ENCODE results near the gene C21orf58. TPM values are rescaled to one million over a fixed set of nuclear protein-coding genes. Genes with fewer than 3 reads are reported as not detected.

The C21orf58 gene
- total RNA-seq, 4 donors from 2014 or later: 4.6 to 20.6 (median 11.4) TPM

GRCh38 chr21:46308431-46308830 is 15.2 kb downstream of the C21orf58 start:
- Histone ChIP-seq H3K27ac (no peak overlapping the region), H3K36me3 (no peaks in the 10 kb centered on the region)
- TF ChIP-seq POLR2A (IDR thresholded peaks at IDR 0.05) (no peak), CTCF (IDR thresholded peaks at IDR 0.05) (no peak)

GRCh38 chr21:46307625-46308024 is 16.0 kb downstream of the C21orf58 start:
- TF ChIP-seq POLR2A (IDR thresholded peaks at IDR 0.05): no peak
- no peaks in the 10 kb centered on the region for H3K9me3 ChIP-seq

More at GRCh38 chr21:46308431-46308830, 15.2 kb downstream of the C21orf58 start:
- Histone ChIP-seq H3K4me1 (no peaks in the 10 kb centered on the region), H3K4me3 (no peak overlapping the region), H3K27me3 (no peaks in the 10 kb centered on the region), H3K9me3 (no peaks in the 10 kb centered on the region)
- DNase-seq: no peak

GRCh38 chr21:46304955-46305354 is 18.7 kb downstream of the C21orf58 start:
- Histone ChIP-seq H3K36me3 (no peaks in the 10 kb centered on the region), H3K27me3 (no peaks in the 10 kb centered on the region), H3K27ac (no peak overlapping the region), H3K4me3 (no peak overlapping the region), H3K9me3 (no peaks in the 10 kb centered on the region), H3K4me1 (no peaks in the 10 kb centered on the region)
- TF ChIP-seq CTCF (IDR thresholded peaks at IDR 0.05) (no peak), POLR2A (IDR thresholded peaks at IDR 0.05) (no peak)
- no peak for DNase-seq

More at GRCh38 chr21:46307625-46308024, 16.0 kb downstream of the C21orf58 start:
- no peak for DNase-seq
- H3K4me3 ChIP-seq: no peak overlapping the region
- no peak overlapping the region for H3K27ac ChIP-seq
- H3K4me1 ChIP-seq: no peaks in the 10 kb centered on the region
- no peaks in the 10 kb centered on the region for H3K36me3 ChIP-seq
- no peaks in the 10 kb centered on the region for H3K27me3 ChIP-seq

- no peak for DNase-seq
- H3K27me3 ChIP-seq: no peaks in the 10 kb centered on the region
- no peaks in the 10 kb centered on the region for H3K36me3 ChIP-seq
- no peaks in the 10 kb centered on the region for H3K9me3 ChIP-seq
- H3K4me1 ChIP-seq: no peaks in the 10 kb centered on the region
- no peak overlapping the region for H3K27ac ChIP-seq
- no peak for TF ChIP-seq CTCF (IDR thresholded peaks at IDR 0.05)
- TF ChIP-seq POLR2A (IDR thresholded peaks at IDR 0.05): no peak
- no peak overlapping the region for H3K4me3 ChIP-seq
Measured at GRCh38 chr21:46304437-46304836, 19.2 kb downstream of the C21orf58 start.

- no peak overlapping the region for H3K27ac ChIP-seq
Measured at GRCh38 chr21:46301759-46302158, 21.9 kb downstream of the C21orf58 start.

GRCh38 chr21:46299167-46299566 is 24.5 kb downstream of the C21orf58 start:
- DNase-seq: no peak
- no peak overlapping the region for H3K4me3 ChIP-seq
- H3K36me3 ChIP-seq: no peaks in the 10 kb centered on the region
- TF ChIP-seq CTCF (IDR thresholded peaks at IDR 0.05) (no peak), POLR2A (IDR thresholded peaks at IDR 0.05) (no peak)
- H3K4me1 ChIP-seq: peaks cover 0 to 25% (median 2%) of the 10 kb centered on the region in 4 donors
- no peaks in the 10 kb centered on the region for H3K27me3 ChIP-seq
- H3K9me3 ChIP-seq: no peaks in the 10 kb centered on the region
- no peak overlapping the region for H3K27ac ChIP-seq

More at GRCh38 chr21:46301759-46302158, 21.9 kb downstream of the C21orf58 start:
- H3K4me3 ChIP-seq: no peak overlapping the region
- no peak for DNase-seq
- no peaks in the 10 kb centered on the region for H3K36me3 ChIP-seq
- no peaks in the 10 kb centered on the region for H3K9me3 ChIP-seq
- TF ChIP-seq CTCF (IDR thresholded peaks at IDR 0.05) (no peak), POLR2A (IDR thresholded peaks at IDR 0.05) (no peak)
- peaks cover 0 to 14% (median 2%) of the 10 kb centered on the region in 4 donors for H3K4me1 ChIP-seq
- no peaks in the 10 kb centered on the region for H3K27me3 ChIP-seq
